ENCODE data around the gene MCF2L.

Gene MCF2L

GRCh38 chr13:112981451-112981850, 12.4 kb downstream of the MCF2L start:
- DNase-seq = no peak

- DNase-seq = no peak
These were observed 13.4 kb downstream of the MCF2L start for GRCh38 chr13:112982281-112983041.

- no peak for DNase-seq
These were observed 14.0 kb downstream of the MCF2L start for GRCh38 chr13:112983042-112983305.

GRCh38 chr13:112983428-112984196, 14.6 kb downstream of the MCF2L start:
- DNase-seq = no peak

- no peak for DNase-seq
These were observed 15.5 kb downstream of the MCF2L start for GRCh38 chr13:112984501-112984900.

- DNase-seq = no peak
These were observed 16.2 kb downstream of the MCF2L start for GRCh38 chr13:112984954-112985802.

GRCh38 chr13:112985803-112986408, 16.9 kb downstream of the MCF2L start:
- DNase-seq = no peak

GRCh38 chr13:112986470-112986869, 17.5 kb downstream of the MCF2L start:
- DNase-seq = no peak

- no peak for DNase-seq
These were observed 18.1 kb downstream of the MCF2L start for GRCh38 chr13:112986946-112987681.

- DNase-seq = no peak
These were observed 18.6 kb downstream of the MCF2L start for GRCh38 chr13:112987682-112988024.

GRCh38 chr13:112990783-112991182, 21.8 kb downstream of the MCF2L start:
- DNase-seq = no peak

- DNase-seq = no peak
These were observed 22.6 kb downstream of the MCF2L start for GRCh38 chr13:112991609-112992008.

GRCh38 chr13:112992931-112993680, 24.1 kb downstream of the MCF2L start:
- DNase-seq = no peak

- no peak for DNase-seq
These were observed 25.2 kb downstream of the MCF2L start for GRCh38 chr13:112994084-112994780.

GRCh38 chr13:112994781-112995355, 25.9 kb downstream of the MCF2L start:
- no peak for DNase-seq

- DNase-seq = no peak
These were observed 26.6 kb downstream of the MCF2L start for GRCh38 chr13:112995395-112996191.

- DNase-seq = no peak
These were observed 27.7 kb downstream of the MCF2L start for GRCh38 chr13:112996671-112997091.

GRCh38 chr13:112997188-112998130, 28.4 kb downstream of the MCF2L start:
- no peak for DNase-seq
